Measurements from ENCODE around the gene ATP7A.

- TF ChIP-seq POLR2AphosphoS5 (IDR thresholded peaks at IDR 0.05; ENCODE audit: low read depth, low read length): no peak
- TF ChIP-seq PAX5 (IDR thresholded peaks at IDR 0.05; ENCODE audit: insufficient read depth, low read length, severe bottlenecking): no peak
- no peak for TF ChIP-seq POLR2A (IDR thresholded peaks at IDR 0.05; ENCODE audit: low read depth, low read length)
- TF ChIP-seq TAF1 (IDR thresholded peaks at IDR 0.05; ENCODE audit: low read depth, low read length): no peak
Observed at GRCh38 chrX:77977095-77977494, 66.6 kb downstream of the ATP7A start.

All from GM12891 (cell line).